Measurements from ENCODE around the gene ARL14EP.

ARL14EP gene

GRCh38 chr11:30328681-30329080 lies 5.8 kb downstream of the ARL14EP start:
- DNase-seq: no peak

GRCh38 chr11:30329150-30329940 lies 6.4 kb downstream of the ARL14EP start:
- no peak for DNase-seq

- peak; percentile 26 for DNase-seq
Observed at GRCh38 chr11:30333405-30333804, 10.5 kb downstream of the ARL14EP start.

- peak; percentile 2 for DNase-seq
Observed at GRCh38 chr11:30342736-30343166, 19.8 kb downstream of the ARL14EP start.

GRCh38 chr11:30344085-30344484 lies 21.2 kb downstream of the ARL14EP start:
- no peak for DNase-seq

GRCh38 chr11:30345644-30346043 lies 22.7 kb downstream of the ARL14EP start:
- no peak for DNase-seq

GRCh38 chr11:30346068-30346688 lies 23.3 kb downstream of the ARL14EP start:
- peak; percentile 71 for DNase-seq

GRCh38 chr11:30348035-30348434 lies 25.1 kb downstream of the ARL14EP start:
- DNase-seq: no peak

- DNase-seq: no peak
Observed at GRCh38 chr11:30349885-30350284, 27.0 kb downstream of the ARL14EP start.

- no peak for DNase-seq
Observed at GRCh38 chr11:30350384-30350783, 27.5 kb downstream of the ARL14EP start.

GRCh38 chr11:30351061-30351460 lies 28.2 kb downstream of the ARL14EP start:
- DNase-seq: no peak

GRCh38 chr11:30356391-30356790 lies 33.5 kb downstream of the ARL14EP start:
- no peak for DNase-seq

GRCh38 chr11:30357872-30358271 lies 35.0 kb downstream of the ARL14EP start:
- no peak for DNase-seq

GRCh38 chr11:30358536-30358935 lies 35.6 kb downstream of the ARL14EP start:
- no peak for DNase-seq

GRCh38 chr11:30360741-30361140 lies 37.8 kb downstream of the ARL14EP start:
- no peak for DNase-seq

GRCh38 chr11:30364139-30364836 lies 41.4 kb downstream of the ARL14EP start:
- peak; percentile 22 for DNase-seq

GRCh38 chr11:30364837-30365482 lies 42.1 kb downstream of the ARL14EP start:
- no peak for DNase-seq

GRCh38 chr11:30365793-30366517 lies 43.1 kb downstream of the ARL14EP start:
- no peak for DNase-seq

GRCh38 chr11:30368394-30368793 lies 45.5 kb downstream of the ARL14EP start:
- no peak for DNase-seq

- no peak for DNase-seq
Observed at GRCh38 chr11:30370164-30370563, 47.3 kb downstream of the ARL14EP start.

- DNase-seq: no peak
Observed at GRCh38 chr11:30377347-30377746, 54.4 kb downstream of the ARL14EP start.

- DNase-seq: no peak
Observed at GRCh38 chr11:30380846-30381245, 57.9 kb downstream of the ARL14EP start.

- no peak for DNase-seq
Observed at GRCh38 chr11:30381879-30382278, 59.0 kb downstream of the ARL14EP start.
